HepG2 (cell line): Measurements from ENCODE around the gene CDC34. TPM values are rescaled to one million over a fixed set of nuclear protein-coding genes. Genes with fewer than 3 reads are reported as not detected.

Experiments used
- AGO2 ChIP-seq: fragments of 200-400 bp; formaldehyde crosslinking; optimal IDR thresholded peaks from 2 replicates; pipeline ENCODE3; 2017; ENCODE audit warnings: mild to moderate bottlenecking, low read depth, low read length, moderate library complexity
- ARID4A ChIP-seq: sonication (generic); formaldehyde crosslinking; IDR thresholded peaks from 2 replicates; pipeline ENCODE4 v1.5.0; 2020; ENCODE audit warnings: mild to moderate bottlenecking, missing genetic modification reagents, borderline replicate concordance
- ERF ChIP-seq: IDR thresholded peaks from 2 replicates; pipeline ENCODE4 v1.6.1; 2018; ENCODE audit warnings: missing biosample characterization, missing genetic modification reagents
- FOXJ3 ChIP-seq: sonication (generic); formaldehyde crosslinking; IDR thresholded peaks from 2 replicates; pipeline ENCODE4 v1.4.0; 2020; ENCODE audit warnings: missing genetic modification reagents, mild to moderate bottlenecking, borderline replicate concordance
- GLMP ChIP-seq: sonication (generic); formaldehyde crosslinking; IDR thresholded peaks from 2 replicates; pipeline ENCODE4 v1.9.0; 2021; ENCODE audit warnings: missing genetic modification reagents, mild to moderate bottlenecking, borderline replicate concordance
- KLF13 ChIP-seq: sonication (generic); formaldehyde crosslinking; IDR thresholded peaks from 2 replicates; pipeline ENCODE4 v1.4.0; 2020; ENCODE audit warnings: mild to moderate bottlenecking, missing genetic modification reagents
- KLF15 ChIP-seq: sonication (generic); formaldehyde crosslinking; IDR thresholded peaks from 2 replicates; pipeline ENCODE4 v1.8.1; 2023; ENCODE audit warnings: borderline replicate concordance, mild to moderate bottlenecking, inconsistent platforms, missing genetic modification reagents, mixed read lengths
- KMT2A ChIP-seq: sonication (generic); formaldehyde crosslinking; IDR thresholded peaks from 2 replicates; pipeline ENCODE4 v1.4.0; 2020; ENCODE audit warnings: missing genetic modification reagents
- MTF2 ChIP-seq: sonication (generic); formaldehyde crosslinking; IDR thresholded peaks from 2 replicates; pipeline ENCODE4 v1.5.0; 2020; ENCODE audit warnings: missing genetic modification reagents, borderline replicate concordance
- RBM22 ChIP-seq: fragments of 200-400 bp; formaldehyde crosslinking; optimal IDR thresholded peaks from 2 replicates; pipeline ENCODE3; 2017; ENCODE audit warnings: mild to moderate bottlenecking, low read length, moderate library complexity
- REPIN1 ChIP-seq: sonication (generic); formaldehyde crosslinking; IDR thresholded peaks from 2 replicates; pipeline ENCODE4 v1.8.0; 2022; ENCODE audit warnings: missing genetic modification reagents, low read depth, mild to moderate bottlenecking, borderline replicate concordance
- RFXAP ChIP-seq: sonication (generic); formaldehyde crosslinking; IDR thresholded peaks from 2 replicates; pipeline ENCODE4 v1.4.0; 2020; ENCODE audit warnings: missing genetic modification reagents, borderline replicate concordance
- TARDBP ChIP-seq: sonication (generic); formaldehyde crosslinking; IDR thresholded peaks from 2 replicates; pipeline ENCODE4 v1.8.0; 2022; ENCODE audit warnings: mild to moderate bottlenecking, missing genetic modification reagents
- YY1 ChIP-seq: IDR thresholded peaks from 2 replicates; pipeline ENCODE4 v1.6.1; 2011; ENCODE audit warnings: low read length, low read depth, moderate library complexity, mild to moderate bottlenecking; ENCODE audit not compliant: insufficient read depth, insufficient replicate concordance
- ZBTB1 ChIP-seq: sonication (generic); formaldehyde crosslinking; IDR thresholded peaks from 2 replicates; pipeline ENCODE4 v1.4.0; 2020; ENCODE audit warnings: missing genetic modification reagents, borderline replicate concordance
- ZC3H4 ChIP-seq: sonication (generic); formaldehyde crosslinking; IDR thresholded peaks from 2 replicates; pipeline ENCODE4 v1.4.0; 2020; ENCODE audit warnings: missing genetic modification reagents, borderline replicate concordance
- ZFP1 ChIP-seq: IDR thresholded peaks from 2 replicates; pipeline ENCODE4 v1.6.1; 2016
- ZFP36L2 ChIP-seq: sonication (generic); formaldehyde crosslinking; IDR thresholded peaks from 2 replicates; pipeline ENCODE4 v1.4.0; 2020; ENCODE audit warnings: missing genetic modification reagents
- ZNF282 ChIP-seq: fragments of 450-650 bp; IDR thresholded peaks from 2 replicates; pipeline ENCODE4 v1.6.1; 2018; ENCODE audit not compliant: partially characterized antibody
- ZSCAN31 ChIP-seq: sonication (generic); formaldehyde crosslinking; IDR thresholded peaks from 2 replicates; pipeline ENCODE4 v1.5.0; 2020; ENCODE audit warnings: low read depth, mild to moderate bottlenecking, missing genetic modification reagents
- polyA plus RNA-seq, 8 experiments: library from polyadenylated mRNA; depleted of rRNA in 3 of 8; stranded (reverse) in 7 of 8; unstranded in 1 of 8; fragments of >200 nt; fragmentation: Illumina TruSeq in 4 of 8; extraction: Trizol in 4 of 8; gene quantifications; 2 replicates each; pipeline versions ENCODE4 v1.2.1 to v1.2.3, GENCODE V29; 2011 to 2016; ENCODE audit warnings: low read depth in 4 of 8, missing spikeins in 1 of 8, mixed read lengths in 1 of 8; ENCODE audit not compliant: insufficient read depth in 1 of 8
- total RNA-seq, 5 experiments: library from RNA; depleted of rRNA; stranded (reverse); fragments of >200 nt; fragmentation: Illumina TruSeq; extraction: Trizol; gene quantifications; 2 replicates each; pipeline ENCODE4 v1.2.3, GENCODE V29; 2016; ENCODE audit warnings: low read depth in 1 of 5
- TF ChIP-seq, protein P1 (sequence below): sonication (generic); formaldehyde crosslinking; IDR thresholded peaks from 2 replicates; pipeline ENCODE4 v1.5.0; 2020; ENCODE audit warnings: missing genetic modification reagents, mild to moderate bottlenecking, borderline replicate concordance
- TF ChIP-seq, protein P2 (sequence below): IDR thresholded peaks from 2 replicates; pipeline ENCODE4 v1.6.1; 2016; ENCODE audit warnings: missing biosample characterization, missing genetic modification reagents, low read depth

CDC34 gene
- total and polyA plus RNA-seq, 2 of the 13 experiments (the other 11 are each of a cell fraction or from before 2014, with no cell fraction given): 138 to 150 TPM

DNA sequence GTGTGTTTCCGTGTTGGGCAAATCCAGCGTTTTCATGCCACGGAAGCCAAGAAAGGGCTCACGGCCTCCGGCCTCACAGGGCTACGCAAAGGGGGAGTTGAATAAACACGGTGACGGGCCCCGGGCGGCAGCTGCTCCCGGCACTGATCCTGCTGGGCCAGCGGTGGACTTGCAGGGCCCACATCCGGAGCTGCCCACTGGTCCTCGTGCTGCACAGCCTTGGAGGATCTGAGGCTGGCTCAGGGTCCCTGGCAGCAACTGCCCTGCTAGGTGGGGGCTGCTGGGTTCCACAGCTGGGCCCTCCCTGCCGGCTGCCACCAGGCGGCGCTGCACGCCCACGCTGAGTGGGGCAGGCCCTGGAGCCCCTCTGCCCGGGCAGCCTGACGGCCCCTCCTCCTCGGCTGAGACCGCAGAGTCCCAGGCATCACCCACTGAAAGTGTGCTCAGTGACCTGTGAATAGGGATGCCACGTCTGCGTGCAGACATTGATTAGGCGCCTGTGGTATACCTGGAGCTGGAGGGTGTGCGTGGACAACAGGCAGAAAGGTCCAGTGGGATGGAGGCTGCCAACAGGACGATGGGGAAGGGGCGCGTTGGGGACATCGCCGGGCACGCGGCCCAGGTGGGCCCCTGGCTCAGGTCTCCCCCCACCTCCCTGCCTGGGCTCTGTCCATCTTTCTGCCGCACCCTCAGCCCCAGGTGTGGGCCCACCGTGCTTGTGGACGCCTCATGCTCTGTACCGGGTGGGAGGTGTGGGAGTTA lies 52.9 kb downstream of the CDC34 start (continued):
- TF ChIP-seq ZSCAN31 (peak; percentile 73), ARID4A (CRISPR knock-in tag) (peak; percentile 48; the same call in 1 of the 2 replicates), FOXJ3 (peak; percentile 53; the same call in 1 of the 2 replicates), KLF15 (no peak), TARDBP (CRISPR knock-in tag) (peak; percentile 68; the same call in 1 of the 2 replicates), YY1 (peak; percentile 72), KLF13 (CRISPR knock-in tag) (peak; percentile 6; the same call in 1 of the 2 replicates), ERF (CRISPR knock-in tag) (peak; percentile 84; the same call in 1 of the 2 replicates), RBM22 (peak; percentile 96), MTF2 (CRISPR knock-in tag) (no peak), GLMP (CRISPR knock-in tag) (no peak), RFXAP (CRISPR knock-in tag) (peak; percentile 36; the same call in 1 of the 2 replicates), KMT2A (CRISPR knock-in tag) (no peak), ZFP36L2 (CRISPR knock-in tag) (no peak), AGO2 (peak; percentile 100), REPIN1 (CRISPR knock-in tag) (0 out of 2 replicates have a peak, but pooled peaks have one; percentile 17), ZC3H4 (CRISPR knock-in tag) (peak; percentile 47; the same call in 1 of the 2 replicates), ZBTB1 (CRISPR knock-in tag) (0 out of 2 replicates have a peak, but pooled peaks have one; percentile 20), ZNF282 (no peak), ZFP1 (CRISPR knock-in tag) (no peak)
- TF ChIP-seq, protein P1, sequence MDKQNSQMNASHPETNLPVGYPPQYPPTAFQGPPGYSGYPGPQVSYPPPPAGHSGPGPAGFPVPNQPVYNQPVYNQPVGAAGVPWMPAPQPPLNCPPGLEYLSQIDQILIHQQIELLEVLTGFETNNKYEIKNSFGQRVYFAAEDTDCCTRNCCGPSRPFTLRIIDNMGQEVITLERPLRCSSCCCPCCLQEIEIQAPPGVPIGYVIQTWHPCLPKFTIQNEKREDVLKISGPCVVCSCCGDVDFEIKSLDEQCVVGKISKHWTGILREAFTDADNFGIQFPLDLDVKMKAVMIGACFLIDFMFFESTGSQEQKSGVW (CRISPR knock-in tag): no peak
- TF ChIP-seq, protein P2, sequence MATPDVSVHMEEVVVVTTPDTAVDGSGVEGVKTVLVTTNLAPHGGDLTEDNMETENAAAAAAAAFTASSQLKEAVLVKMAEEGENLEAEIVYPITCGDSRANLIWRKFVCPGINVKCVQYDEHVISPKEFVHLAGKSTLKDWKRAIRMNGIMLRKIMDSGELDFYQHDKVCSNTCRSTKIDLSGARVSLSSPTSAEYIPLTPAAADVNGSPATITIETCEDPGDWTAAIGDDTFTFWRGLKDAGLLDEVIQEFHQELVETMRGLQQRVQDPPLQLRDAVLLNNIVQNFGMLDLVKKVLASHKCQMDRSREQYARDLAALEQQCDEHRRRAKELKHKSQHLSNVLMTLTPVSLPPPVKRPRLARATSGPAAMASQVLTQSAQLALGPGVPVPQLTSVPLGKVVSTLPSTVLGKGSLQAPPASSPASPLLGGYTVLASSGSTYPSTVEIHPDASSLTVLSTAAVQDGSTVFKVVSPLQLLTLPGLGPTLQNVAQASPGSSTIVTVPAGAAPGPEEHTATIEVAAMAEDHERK (CRISPR knock-in tag): no peak
